Activated CD8-positive, alpha-beta memory T cell treated with anti-CD3 and anti-CD28 coated beads, Interleukin-2, amount 10 ng/mL, durations not matched to agents 7 days and 5 days (primary cell): Measurements from ENCODE around the gene ORAI1. TPM values are rescaled to one million over a fixed set of nuclear protein-coding genes. Genes with fewer than 3 reads are reported as not detected.
"Not testable (repeated sequence)": the region's sequence is repeated elsewhere in the genome, so short reads cannot be mapped to it uniquely, and the experiment has no call there.

ENCODE experiments used
- ATAC-seq: fragments of 150-1000 bp; cut with Tn5 transposase; one replicate; pipeline ENCODE4 v1.10.0; 2021; ENCODE audit warnings: moderate library complexity
- CTCF ChIA-PET: fragments of 350-600 bp; sonication (Branson Sonifier 250); formaldehyde crosslinking; loops from one replicate; lab custom pipeline; 2021; ENCODE audit warnings: antibody characterized with exemption; lab: Charles Lee
- DNase-seq: peaks from one replicate; pipeline ENCODE4 v3.0.0-alpha.2; 2020
- H3K27ac Mint-ChIP-seq: one replicate; pipeline ENCODE4 v1.8.0; 2021; ENCODE audit warnings: mild to moderate bottlenecking, mixed read lengths
- H3K27me3 Mint-ChIP-seq: one replicate; pipeline ENCODE4 v1.8.0; 2021; ENCODE audit warnings: mixed read lengths
- H3K36me3 Mint-ChIP-seq: one replicate; pipeline ENCODE4 v1.8.0; 2021; ENCODE audit warnings: mild to moderate bottlenecking, mixed read lengths
- H3K4me1 Mint-ChIP-seq: one replicate; pipeline ENCODE4 v1.8.0; 2021; ENCODE audit warnings: mixed read lengths
- H3K4me3 Mint-ChIP-seq: one replicate; pipeline ENCODE4 v1.8.0; 2021; ENCODE audit warnings: mild to moderate bottlenecking, moderate library complexity, mixed read lengths
- H3K9me3 Mint-ChIP-seq: one replicate; pipeline ENCODE4 v1.8.0; 2022; ENCODE audit warnings: low read depth, mixed read lengths
- total RNA-seq, 2 experiments: library from RNA; stranded (reverse); gene quantifications; one replicate each; pipeline ENCODE4 v1.2.3, GENCODE V29; 2021

ORAI1 gene
- total RNA-seq, 2 experiments from 2014 or later, result 53.7 to 61.1 TPM

DNA sequence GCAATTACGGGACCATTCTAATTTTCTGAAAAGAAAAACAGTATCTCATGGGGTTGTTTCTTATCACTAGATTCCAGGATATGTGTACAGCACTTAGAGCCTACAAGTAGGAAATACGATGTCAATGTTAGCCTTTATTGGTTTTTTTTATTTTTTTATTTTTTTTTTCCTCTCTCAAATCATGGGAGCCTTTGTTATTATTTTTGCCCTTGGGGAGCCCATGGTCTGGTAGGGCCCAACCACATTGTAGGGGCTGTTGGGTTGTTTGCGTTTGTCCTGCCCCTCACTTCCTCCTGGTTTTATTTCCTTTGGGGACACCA is 37.2 kb downstream of the ORAI1 start:
- H3K4me1 Mint-ChIP-seq, result peaks cover 68% of the 10 kb centered on the region
- peak overlapping the region; percentile 91 for H3K4me3 Mint-ChIP-seq
- H3K27ac Mint-ChIP-seq, result peak overlapping the region; percentile 97
- no peaks in the 10 kb centered on the region for H3K9me3 Mint-ChIP-seq
- peaks cover 16% of the 10 kb centered on the region for H3K36me3 Mint-ChIP-seq
- no peak for DNase-seq
- H3K27me3 Mint-ChIP-seq, result no peaks in the 10 kb centered on the region
- CTCF ChIA-PET, result interaction anchor here (0.9 to 1.5 kb wide), 5 partner anchors 36 to 185 kb away, joined by 3 to 4 read pairs (median 3); no protein-coding TSS in a partner anchor
- ATAC-seq, result no peak

GRCh38 chr12:121666829-121667228 is 40.5 kb downstream of the ORAI1 start:
- not testable (repeated sequence) for H3K27ac Mint-ChIP-seq, H3K27me3 Mint-ChIP-seq, DNase-seq, H3K4me3 Mint-ChIP-seq, H3K9me3 Mint-ChIP-seq, ATAC-seq
- Mint-ChIP-seq H3K4me1 (peaks cover 54% of the 10 kb centered on the region), H3K36me3 (peaks cover 17% of the 10 kb centered on the region)
- CTCF ChIA-PET, result interaction anchor here (1.1 to 3.1 kb wide), 3 partner anchors 31 to 114 kb away, joined by 3 to 34 read pairs (median 7); partner anchors contain the start of gene ORAI1

GRCh38 chr12:121668750-121669520 is 42.6 kb downstream of the ORAI1 start:
- Mint-ChIP-seq H3K27ac (no peak overlapping the region), H3K27me3 (no peaks in the 10 kb centered on the region), H3K4me1 (peaks cover 51% of the 10 kb centered on the region), H3K36me3 (peaks cover 16% of the 10 kb centered on the region), H3K9me3 (no peaks in the 10 kb centered on the region), H3K4me3 (no peak overlapping the region)
- DNase-seq (peak; percentile 68), ATAC-seq (no peak)
- CTCF ChIA-PET, result interaction anchor here (0.6 to 5.1 kb wide), 31 partner anchors 11 to 221 kb away, joined by 3 to 64 read pairs (median 4); partner anchors contain the start of genes KDM2B and ORAI1

GRCh38 chr12:121669521-121669900 is 43.2 kb downstream of the ORAI1 start, which contains the start of gene MORN3:
Gene MORN3, minus strand, starts transcription at chr12:121669654. Its CDS starts 171 bp downstream, at chr12:121669483.
- ATAC-seq (no peak), DNase-seq (no peak)
- Mint-ChIP-seq H3K36me3 (peaks cover 11% of the 10 kb centered on the region), H3K4me3 (no peak within 1 kb of the TSS), H3K4me1 (peaks cover 45% of the 10 kb centered on the region), H3K27me3 (no peaks in the 10 kb centered on the region), H3K9me3 (no peaks in the 10 kb centered on the region), H3K27ac (no peak within 1 kb of the TSS)
- CTCF ChIA-PET, result interaction anchor here (0.9 to 5.1 kb wide), 15 partner anchors 10 to 192 kb away, joined by 3 to 64 read pairs (median 5); partner anchors contain the start of genes KDM2B and ORAI1

DNA sequence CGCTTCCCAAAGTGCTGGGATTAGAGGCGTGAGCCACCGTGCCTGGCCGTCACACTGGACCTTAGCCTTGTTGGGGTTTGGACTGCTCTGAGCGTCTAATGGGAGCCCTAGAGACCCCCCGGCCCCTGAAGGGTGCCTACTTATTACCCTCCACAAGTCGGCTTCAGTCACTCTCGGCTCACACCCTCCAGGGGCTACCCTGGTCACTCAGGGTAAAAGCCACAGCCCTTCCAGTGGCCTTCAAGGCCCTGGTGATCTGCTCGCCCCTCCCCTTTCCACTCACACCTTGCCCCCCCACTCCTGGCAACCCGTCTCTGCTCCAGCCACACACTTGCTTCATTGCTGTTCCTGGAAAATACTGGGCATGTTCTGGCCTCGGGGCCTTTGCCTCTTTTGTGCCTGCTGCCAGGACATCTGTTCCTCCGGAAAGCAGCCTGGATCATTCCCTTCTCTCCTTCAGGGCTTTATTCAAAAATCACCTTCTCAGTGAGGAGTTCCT is 46.7 kb downstream of the ORAI1 start:
- Mint-ChIP-seq H3K4me1 (peaks cover 29% of the 10 kb centered on the region), H3K27ac (peak overlapping the region; percentile 99), H3K36me3 (peaks cover 3% of the 10 kb centered on the region), H3K9me3 (no peaks in the 10 kb centered on the region), H3K4me3 (peak overlapping the region; percentile 84), H3K27me3 (no peaks in the 10 kb centered on the region)
- CTCF ChIA-PET, result interaction anchor here (1.0 to 5.1 kb wide), 9 partner anchors 12 to 194 kb away, joined by 3 to 64 read pairs (median 9); partner anchors contain the start of gene ORAI1
- ATAC-seq (no peak), DNase-seq (no peak)

GRCh38 chr12:121676190-121676589 is 49.9 kb downstream of the ORAI1 start:
- H3K9me3 Mint-ChIP-seq, result no peaks in the 10 kb centered on the region
- no peaks in the 10 kb centered on the region for H3K27me3 Mint-ChIP-seq
- DNase-seq, result no peak
- CTCF ChIA-PET, result interaction anchor here (1.4 kb wide), 1 partner anchor 11 kb away, joined by 3 read pairs; no protein-coding TSS in a partner anchor
- H3K4me3 Mint-ChIP-seq, result no peak overlapping the region
- no peak overlapping the region for H3K27ac Mint-ChIP-seq
- H3K4me1 Mint-ChIP-seq, result peaks cover 23% of the 10 kb centered on the region
- no peak for ATAC-seq
- H3K36me3 Mint-ChIP-seq, result peaks cover 1% of the 10 kb centered on the region

DNA sequence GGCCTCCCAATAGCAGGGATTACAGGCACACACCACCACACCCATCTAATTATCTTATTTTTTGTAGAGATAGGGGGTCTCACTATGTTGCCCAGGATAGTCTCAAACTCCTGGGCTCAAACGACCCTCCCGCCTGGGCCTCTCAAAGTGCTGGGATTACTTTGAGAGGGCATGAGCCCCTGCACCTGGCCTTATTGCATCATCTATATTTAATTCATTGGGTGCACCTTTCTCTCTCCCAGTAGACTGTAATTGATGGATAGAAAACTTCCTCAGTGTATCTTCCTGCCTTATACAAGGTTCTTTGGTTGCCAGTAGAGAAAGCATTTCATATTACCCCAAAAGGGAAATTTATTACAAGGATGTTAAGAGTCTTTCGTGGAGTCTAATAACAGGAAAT is 52.0 kb downstream of the ORAI1 start:
- CTCF ChIA-PET, result interaction anchor here (0.7 to 8.7 kb wide), 4 partner anchors 25 to 178 kb away, joined by 3 to 88 read pairs (median 4); no protein-coding TSS in a partner anchor
- no peak for ATAC-seq
- Mint-ChIP-seq H3K9me3 (no peaks in the 10 kb centered on the region), H3K4me1 (peaks cover 9% of the 10 kb centered on the region), H3K36me3 (peaks cover 1% of the 10 kb centered on the region), H3K27me3 (no peaks in the 10 kb centered on the region), H3K4me3 (no peak overlapping the region), H3K27ac (no peak overlapping the region)
- no peak for DNase-seq

GRCh38 chr12:121678716-121679300 is 52.5 kb downstream of the ORAI1 start:
- no peak overlapping the region for H3K27ac Mint-ChIP-seq
- no peaks in the 10 kb centered on the region for H3K9me3 Mint-ChIP-seq
- no peak overlapping the region for H3K4me3 Mint-ChIP-seq
- H3K36me3 Mint-ChIP-seq, result peaks cover 1% of the 10 kb centered on the region
- peaks cover 5% of the 10 kb centered on the region for H3K4me1 Mint-ChIP-seq
- H3K27me3 Mint-ChIP-seq, result no peaks in the 10 kb centered on the region
- DNase-seq (no peak), ATAC-seq (no peak)
- CTCF ChIA-PET, result interaction anchor here (0.7 to 8.7 kb wide), 4 partner anchors 9 to 179 kb away, joined by 3 to 88 read pairs (median 4); partner anchors contain the start of gene MORN3

GRCh38 chr12:121679661-121680197 is 53.4 kb downstream of the ORAI1 start:
- not testable (repeated sequence) for DNase-seq, ATAC-seq, H3K27ac Mint-ChIP-seq, H3K4me3 Mint-ChIP-seq, H3K36me3 Mint-ChIP-seq, H3K27me3 Mint-ChIP-seq, H3K4me1 Mint-ChIP-seq, H3K9me3 Mint-ChIP-seq
- CTCF ChIA-PET, result interaction anchor here (0.7 to 8.7 kb wide), 5 partner anchors 10 to 186 kb away, joined by 3 to 88 read pairs (median 4); partner anchors contain the start of gene MORN3

GRCh38 chr12:121688966-121689365 is 62.6 kb downstream of the ORAI1 start:
- CTCF ChIA-PET, result interaction anchor here (1.4 to 8.1 kb wide), 2 partner anchors 84 to 106 kb away, joined by 4 to 61 read pairs; partner anchors contain the start of gene RHOF
- no peaks in the 10 kb centered on the region for H3K9me3 Mint-ChIP-seq
- no peak for ATAC-seq
- no peak for DNase-seq
- H3K27ac Mint-ChIP-seq, result no peak overlapping the region
- peaks cover 14% of the 10 kb centered on the region for H3K4me1 Mint-ChIP-seq
- H3K36me3 Mint-ChIP-seq, result no peaks in the 10 kb centered on the region
- H3K4me3 Mint-ChIP-seq, result no peak overlapping the region
- peaks cover 2% of the 10 kb centered on the region for H3K27me3 Mint-ChIP-seq

DNA sequence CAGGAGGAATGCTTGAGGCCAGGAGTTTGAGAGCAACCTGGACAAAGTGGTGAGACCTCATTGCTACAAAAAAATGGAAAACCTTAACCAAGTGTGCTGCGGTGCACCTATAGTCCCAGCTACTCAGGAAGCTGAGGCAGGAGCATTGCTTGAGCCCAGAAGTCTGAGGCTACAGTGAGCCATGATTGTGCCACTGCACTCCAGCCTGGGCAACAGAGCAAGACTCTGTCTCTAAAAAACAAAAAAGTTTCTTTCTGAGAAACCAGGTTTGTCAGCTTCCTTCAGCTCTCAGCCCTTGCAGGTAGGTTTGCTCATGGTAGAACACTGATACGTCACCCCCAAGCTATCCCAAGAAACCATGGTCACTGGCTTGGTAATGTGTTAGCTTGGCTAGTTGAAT is 63.1 kb downstream of the ORAI1 start:
- H3K27ac Mint-ChIP-seq, result no peak overlapping the region

More for the DNA sequence above, 63.1 kb downstream of the ORAI1 start:
- H3K9me3 Mint-ChIP-seq, result no peaks in the 10 kb centered on the region
- DNase-seq (no peak), ATAC-seq (no peak)
- no peak overlapping the region for H3K4me3 Mint-ChIP-seq
- peaks cover 2% of the 10 kb centered on the region for H3K27me3 Mint-ChIP-seq
- CTCF ChIA-PET, result interaction anchor here (1.0 to 8.1 kb wide), 5 partner anchors 9 to 105 kb away, joined by 3 to 61 read pairs (median 4); partner anchors contain the start of gene RHOF
- no peaks in the 10 kb centered on the region for H3K36me3 Mint-ChIP-seq
- peaks cover 15% of the 10 kb centered on the region for H3K4me1 Mint-ChIP-seq
